HG03565 (cell line): Measurements from ENCODE around the gene CEP44.
"Not testable (repeated sequence)": the region's sequence is repeated elsewhere in the genome, so short reads cannot be mapped to it uniquely, and the experiment has no call there.

Source experiments
- ATAC-seq: cut with Tn5 transposase; IDR thresholded peaks from one replicate; pipeline ENCODE4 v1.9.1; 2021; ENCODE audit warnings: mild to moderate bottlenecking, moderate library complexity; ENCODE audit not compliant: unreplicated experiment

CEP44 gene

DNA sequence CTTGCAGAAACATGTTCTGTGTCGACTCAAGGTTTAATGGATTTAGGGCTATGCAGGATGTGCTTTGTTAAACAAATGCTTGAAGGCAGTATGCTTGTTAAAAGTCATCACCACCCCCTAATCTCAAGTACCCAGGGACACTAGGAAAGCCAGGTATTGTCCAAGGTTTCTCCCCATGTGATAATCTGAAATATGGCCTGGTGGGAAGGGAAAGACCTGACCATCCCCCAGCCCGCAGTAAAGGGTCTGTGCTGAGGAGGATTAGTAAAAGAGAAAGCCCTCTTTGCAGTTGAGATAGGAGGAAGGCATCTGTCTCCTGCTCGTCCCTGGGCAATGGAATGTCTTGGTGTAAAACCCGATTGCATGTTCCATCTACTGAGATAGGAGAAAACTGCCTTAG lies 96.5 kb downstream of the CEP44 start:
- ATAC-seq = not testable (repeated sequence)

DNA sequence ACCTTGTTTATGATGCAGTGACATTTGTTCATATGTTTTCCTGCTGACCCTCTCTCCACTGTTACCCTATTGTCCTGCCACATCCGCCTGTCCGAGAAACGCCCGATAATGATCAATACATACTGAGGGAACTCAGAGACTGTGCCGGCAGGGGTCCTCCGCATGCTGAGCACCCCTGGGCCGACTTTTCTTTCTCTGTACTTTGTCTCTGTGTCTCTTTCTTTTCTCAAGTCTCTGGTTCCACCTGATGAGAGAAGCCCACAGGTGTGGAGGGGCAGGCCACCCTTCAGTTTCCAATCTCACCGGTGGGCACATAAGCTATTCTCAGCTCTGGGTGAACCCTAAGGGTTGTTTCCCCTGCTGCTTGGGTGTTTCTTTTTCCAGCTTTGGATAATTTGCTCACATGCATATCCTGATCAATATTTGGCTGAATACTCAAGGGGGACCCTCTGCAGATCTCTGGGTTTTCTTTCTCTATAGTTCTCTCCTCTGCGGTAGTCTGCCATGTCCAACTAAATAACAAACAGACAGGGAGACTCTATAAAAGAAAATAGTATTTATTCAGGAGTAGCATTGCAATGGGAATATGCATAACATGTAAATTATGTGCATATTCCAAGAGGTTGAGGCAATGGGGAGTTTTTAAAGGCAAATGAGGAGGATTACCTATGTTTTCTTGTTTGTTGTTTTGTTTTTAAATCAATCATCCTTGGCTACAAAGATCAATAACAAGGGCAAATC lies 97.2 kb downstream of the CEP44 start:
- no peak for ATAC-seq

DNA sequence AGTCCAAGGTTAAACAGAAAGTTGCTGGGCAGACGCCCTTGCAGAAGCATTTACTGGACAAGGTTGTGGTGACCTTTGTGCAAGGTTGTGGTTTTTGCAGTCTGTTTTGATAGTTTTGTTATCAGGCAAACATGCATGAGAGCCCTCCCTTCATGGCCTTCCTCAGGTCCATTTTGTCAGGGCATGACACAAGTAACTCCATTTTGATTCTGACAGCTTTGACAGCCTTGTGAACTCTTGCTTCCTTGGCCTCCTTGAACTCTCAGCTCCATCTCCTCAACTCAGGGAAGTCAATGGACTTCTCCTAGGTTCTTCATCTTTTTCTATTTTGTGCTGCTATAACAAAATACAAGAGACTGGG lies 97.7 kb downstream of the CEP44 start:
- ATAC-seq = no peak
